Thoracic aorta (tissue), 2 donors: ENCODE measurements around the gene ADAMTSL2. TPM values are rescaled to one million over a fixed set of nuclear protein-coding genes. Genes with fewer than 3 reads are reported as not detected.

Source experiments
- ATAC-seq: fragments of 150-250 bp; one replicate; pipeline ENCODE4 v1.8.0; 2017; ENCODE audit warnings: low read depth; ENCODE audit not compliant: insufficient number of reproducible peaks, low FRiP score
- DNase-seq: peaks from one replicate; pipeline ENCODE4 v3.0.0-alpha.2; 2020; ENCODE audit warnings: low spot score
- H3K27ac ChIP-seq, 2 donors: fragments of 200-600 bp; sonication (generic); 1 replicate in 1 of 2; 2 replicates in 1 of 2; pipeline ENCODE4 v1.5.1; 2016; ENCODE audit warnings: mild to moderate bottlenecking in 2 of 2, moderate library complexity in 2 of 2
- H3K27me3 ChIP-seq: fragments of 200-600 bp; sonication (generic); replicated peaks from 2 replicates; pipeline ENCODE4 v1.6.0; 2016; ENCODE audit warnings: mild to moderate bottlenecking; ENCODE audit not compliant: insufficient read depth
- H3K36me3 ChIP-seq: fragments of 200-600 bp; sonication (generic); one replicate; pipeline ENCODE4 v1.5.1; 2016
- H3K4me1 ChIP-seq, 2 donors: fragments of 200-600 bp; sonication (generic); 1 replicate in 1 of 2; 2 replicates in 1 of 2; pipeline versions ENCODE4 v1.5.1 to v1.6.0; 2016; ENCODE audit warnings: low read depth in 2 of 2, mild to moderate bottlenecking in 1 of 2; ENCODE audit not compliant: control insufficient read depth in 1 of 2
- H3K4me3 ChIP-seq: fragments of 200-600 bp; sonication (generic); 2 replicates; pipeline ENCODE4 v1.5.1; 2016; ENCODE audit warnings: mild to moderate bottlenecking
- H3K9me3 ChIP-seq: fragments of 200-600 bp; sonication (generic); 2 replicates; pipeline ENCODE4 v1.5.1; 2016
- CTCF ChIP-seq: fragments of 200-600 bp; sonication (generic); IDR thresholded peaks from one replicate; pipeline ENCODE4 v1.5.1; 2019; ENCODE audit warnings: antibody characterized with exemption
- total RNA-seq, 2 donors: library from RNA; depleted of rRNA; stranded (reverse); fragments of >200 nt; gene quantifications; one replicate each; pipeline versions ENCODE4 v1.1.0 to v1.2.3, GENCODE V29; 2016

Gene ADAMTSL2
- total RNA-seq, 2 donors from 2014 or later: 2.8 to 5.5 TPM

DNA sequence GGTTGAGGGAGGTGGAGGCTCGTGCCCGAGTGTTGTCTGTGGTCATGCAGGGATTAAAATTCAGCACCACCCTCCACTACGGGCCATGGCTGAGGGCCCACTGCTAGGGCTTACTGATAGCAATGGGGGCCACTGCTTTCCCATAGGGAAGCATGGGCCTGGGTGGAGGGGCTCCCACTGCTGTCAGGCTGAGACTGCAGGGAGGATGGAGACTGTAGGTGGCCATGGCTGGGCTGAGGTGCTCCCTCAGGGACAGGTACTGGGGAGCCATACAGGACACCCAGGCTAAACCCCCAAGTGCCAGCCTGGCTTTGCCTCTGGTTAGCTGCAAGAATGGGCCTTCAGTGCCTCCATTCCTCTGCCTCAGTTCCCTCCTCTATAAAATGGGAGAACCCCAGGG is 48.6 kb downstream of the ADAMTSL2 start:
- DNase-seq (no peak), ATAC-seq (no peak)
- Histone ChIP-seq H3K4me3 (no peak overlapping the region), H3K9me3 (no peaks in the 10 kb centered on the region), H3K27ac (no peak overlapping the region), H3K27me3 (peaks cover 20% of the 10 kb centered on the region), H3K4me1 (peaks cover 9 to 27% of the 10 kb centered on the region in 2 donors), H3K36me3 (no peaks in the 10 kb centered on the region)
- TF ChIP-seq CTCF: no peak

- DNase-seq (no peak), ATAC-seq (no peak)
- peaks cover 9 to 27% of the 10 kb centered on the region in 2 donors for H3K4me1 ChIP-seq
- peaks cover 20% of the 10 kb centered on the region for H3K27me3 ChIP-seq
- TF ChIP-seq CTCF: no peak
- H3K27ac ChIP-seq: no peak overlapping the region
- H3K36me3 ChIP-seq: no peaks in the 10 kb centered on the region
- no peaks in the 10 kb centered on the region for H3K9me3 ChIP-seq
- H3K4me3 ChIP-seq: no peak overlapping the region
Measured at GRCh38 chr9:133583586-133583985, 49.1 kb downstream of the ADAMTSL2 start.

GRCh38 chr9:133584167-133584558 is 49.7 kb downstream of the ADAMTSL2 start:
- no peak overlapping the region for H3K27ac ChIP-seq
- ATAC-seq: no peak

GRCh38 chr9:133584559-133585476 is 50.3 kb downstream of the ADAMTSL2 start:
- Histone ChIP-seq H3K4me1 (peaks cover 9 to 27% of the 10 kb centered on the region in 2 donors), H3K27ac (no peak overlapping the region), H3K9me3 (no peaks in the 10 kb centered on the region), H3K36me3 (no peaks in the 10 kb centered on the region), H3K27me3 (peaks cover 20% of the 10 kb centered on the region), H3K4me3 (no peak overlapping the region)
- no peak for TF ChIP-seq CTCF
- ATAC-seq (no peak), DNase-seq (no peak)

More at GRCh38 chr9:133584167-133584558, 49.7 kb downstream of the ADAMTSL2 start:
- peaks cover 9 to 27% of the 10 kb centered on the region in 2 donors for H3K4me1 ChIP-seq
- no peaks in the 10 kb centered on the region for H3K9me3 ChIP-seq
- DNase-seq: no peak
- no peak overlapping the region for H3K4me3 ChIP-seq
- H3K27me3 ChIP-seq: peaks cover 20% of the 10 kb centered on the region
- TF ChIP-seq CTCF: no peak
- H3K36me3 ChIP-seq: no peaks in the 10 kb centered on the region

- Histone ChIP-seq H3K4me3 (no peak overlapping the region), H3K9me3 (no peaks in the 10 kb centered on the region), H3K36me3 (no peaks in the 10 kb centered on the region), H3K27me3 (peaks cover 20% of the 10 kb centered on the region), H3K27ac (no peak overlapping the region), H3K4me1 (peaks cover 9 to 27% of the 10 kb centered on the region in 2 donors)
- no peak for TF ChIP-seq CTCF
- ATAC-seq (no peak), DNase-seq (no peak)
Measured at GRCh38 chr9:133585481-133586351, 51.2 kb downstream of the ADAMTSL2 start.
